ENCODE results near the gene AGBL4.

Gene AGBL4

DNA sequence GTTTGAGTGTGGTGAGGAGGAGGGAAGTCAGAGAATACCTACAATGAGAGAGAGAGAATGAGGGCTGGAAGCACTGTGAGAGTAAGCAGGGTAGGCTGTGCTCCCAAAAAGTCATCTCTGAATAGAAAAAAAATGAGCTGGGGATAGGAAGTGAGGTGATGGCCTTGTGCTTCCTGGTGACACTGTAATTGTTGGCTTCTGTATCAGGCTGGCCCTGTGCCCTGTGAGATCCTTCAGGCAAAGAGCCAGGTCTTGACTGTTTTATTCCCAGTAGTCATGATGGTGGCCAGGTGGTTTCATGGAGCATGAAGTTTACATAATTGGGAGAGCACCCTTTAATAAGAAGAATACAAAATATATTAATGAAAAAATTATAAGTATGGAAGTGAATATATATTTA lies 1531.4 kb downstream of the AGBL4 start:
- TF ChIP-seq, protein P1, sequence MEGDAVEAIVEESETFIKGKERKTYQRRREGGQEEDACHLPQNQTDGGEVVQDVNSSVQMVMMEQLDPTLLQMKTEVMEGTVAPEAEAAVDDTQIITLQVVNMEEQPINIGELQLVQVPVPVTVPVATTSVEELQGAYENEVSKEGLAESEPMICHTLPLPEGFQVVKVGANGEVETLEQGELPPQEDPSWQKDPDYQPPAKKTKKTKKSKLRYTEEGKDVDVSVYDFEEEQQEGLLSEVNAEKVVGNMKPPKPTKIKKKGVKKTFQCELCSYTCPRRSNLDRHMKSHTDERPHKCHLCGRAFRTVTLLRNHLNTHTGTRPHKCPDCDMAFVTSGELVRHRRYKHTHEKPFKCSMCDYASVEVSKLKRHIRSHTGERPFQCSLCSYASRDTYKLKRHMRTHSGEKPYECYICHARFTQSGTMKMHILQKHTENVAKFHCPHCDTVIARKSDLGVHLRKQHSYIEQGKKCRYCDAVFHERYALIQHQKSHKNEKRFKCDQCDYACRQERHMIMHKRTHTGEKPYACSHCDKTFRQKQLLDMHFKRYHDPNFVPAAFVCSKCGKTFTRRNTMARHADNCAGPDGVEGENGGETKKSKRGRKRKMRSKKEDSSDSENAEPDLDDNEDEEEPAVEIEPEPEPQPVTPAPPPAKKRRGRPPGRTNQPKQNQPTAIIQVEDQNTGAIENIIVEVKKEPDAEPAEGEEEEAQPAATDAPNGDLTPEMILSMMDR (IDR thresholded peaks at IDR 0.05; ENCODE audit: unreplicated experiment in 3 of 3): no peak
- H3K4me1 Mint-ChIP-seq: peaks cover 44% of the 10 kb centered on the region
- no peaks in the 10 kb centered on the region for H3K9me3 Mint-ChIP-seq
- peak overlapping the region; percentile 48 to 99 (median 57) for H3K27ac Mint-ChIP-seq
- peak overlapping the region in 1 of 3 experiments; percentile 1 for H3K4me3 Mint-ChIP-seq
- no peaks in the 10 kb centered on the region for H3K36me3 Mint-ChIP-seq (ENCODE audit: low read depth)
- H3K27me3 Mint-ChIP-seq (ENCODE audit: low read depth): no peaks in the 10 kb centered on the region

DNA sequence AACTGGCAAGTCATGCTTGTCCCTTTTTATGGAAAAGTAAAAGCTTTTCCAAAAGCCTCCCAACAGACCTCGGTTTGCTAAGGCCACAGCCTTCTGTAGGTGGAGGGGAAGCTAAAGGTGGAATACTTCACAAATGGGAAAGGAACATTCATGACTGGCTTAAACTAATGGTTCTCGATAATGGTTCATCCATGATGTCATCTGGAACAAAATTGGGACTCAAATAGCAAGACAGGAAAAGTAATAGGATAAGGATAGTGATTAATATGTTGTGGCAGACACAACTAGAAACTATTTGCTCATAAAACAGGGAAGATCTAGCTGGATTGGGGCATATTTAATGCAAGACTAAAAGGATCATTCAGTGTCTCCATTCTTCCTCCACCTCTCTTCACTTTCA lies 1535.0 kb downstream of the AGBL4 start:
- TF ChIP-seq, protein P1 (IDR thresholded peaks at IDR 0.05; ENCODE audit: unreplicated experiment in 3 of 3): no peak
- Mint-ChIP-seq H3K4me3 (no peak overlapping the region), H3K9me3 (no peaks in the 10 kb centered on the region), H3K27ac (no peak overlapping the region), H3K36me3 (ENCODE audit: low read depth) (no peaks in the 10 kb centered on the region), H3K27me3 (ENCODE audit: low read depth) (no peaks in the 10 kb centered on the region), H3K4me1 (peaks cover 24% of the 10 kb centered on the region)

All from nephron (organoid).